WTC11 (cell line): ENCODE data around the gene EXD3.
"Not testable (repeated sequence)": the region's sequence is repeated elsewhere in the genome, so short reads cannot be mapped to it uniquely, and the experiment has no call there.

Experiments
- ARID4B ChIP-seq: sonication (generic); formaldehyde crosslinking; IDR thresholded peaks from 2 replicates; pipeline ENCODE4 v1.8.0; 2023; ENCODE audit warnings: missing genetic modification reagents, mild to moderate bottlenecking, borderline replicate concordance
- CTCF ChIP-seq: fragments of 200-600 bp; IDR thresholded peaks from 2 replicates; pipeline ENCODE4 v1.8.0; 2022; ENCODE audit warnings: antibody characterized with exemption
- E2F4 ChIP-seq: sonication (generic); formaldehyde crosslinking; IDR thresholded peaks from 2 replicates; pipeline ENCODE4 v1.8.1; 2022; ENCODE audit warnings: low read depth, mild to moderate bottlenecking, moderate library complexity, missing genetic modification reagents, borderline replicate concordance
- ELF4 ChIP-seq: sonication (generic); formaldehyde crosslinking; IDR thresholded peaks from 2 replicates; pipeline ENCODE4 v1.8.1; 2022; ENCODE audit warnings: low read depth, mild to moderate bottlenecking, moderate library complexity, missing genetic modification reagents
- FOXP1 ChIP-seq: sonication (generic); formaldehyde crosslinking; IDR thresholded peaks from 2 replicates; pipeline ENCODE4 v1.8.0; 2022; ENCODE audit warnings: missing genetic modification reagents, mild to moderate bottlenecking, moderate library complexity, borderline replicate concordance
- HMGXB4 ChIP-seq: sonication (generic); formaldehyde crosslinking; IDR thresholded peaks from 2 replicates; pipeline ENCODE4 v1.8.1; 2023; ENCODE audit warnings: mild to moderate bottlenecking, moderate library complexity, missing genetic modification reagents
- MXD4 ChIP-seq: fragments of 250-450 bp; sonication (Bioruptor Pico); IDR thresholded peaks from 2 replicates; pipeline ENCODE4 v1.8.0; 2021; ENCODE audit warnings: mild to moderate bottlenecking, moderate library complexity, borderline replicate concordance
- SP1 ChIP-seq: sonication (generic); formaldehyde crosslinking; conservative IDR thresholded peaks from 2 replicates; pipeline ENCODE4 v1.8.1; 2022; ENCODE audit warnings: missing genetic modification reagents
- STAT6 ChIP-seq: sonication (generic); formaldehyde crosslinking; conservative IDR thresholded peaks from 2 replicates; pipeline ENCODE4 v1.8.1; 2023; ENCODE audit warnings: mild to moderate bottlenecking, low read depth, missing genetic modification reagents, moderate library complexity
- TCF7 ChIP-seq: sonication (generic); formaldehyde crosslinking; IDR thresholded peaks from 2 replicates; pipeline ENCODE4 v1.8.0; 2022; ENCODE audit warnings: mild to moderate bottlenecking, low read depth, missing genetic modification reagents, moderate library complexity
- USF2 ChIP-seq: sonication (generic); formaldehyde crosslinking; IDR thresholded peaks from 2 replicates; pipeline ENCODE4 v1.8.1; 2023; ENCODE audit warnings: mild to moderate bottlenecking, missing genetic modification reagents, moderate library complexity
- ZNF138 ChIP-seq: sonication (generic); formaldehyde crosslinking; conservative IDR thresholded peaks from 2 replicates; pipeline ENCODE4 v1.8.1; 2022; ENCODE audit warnings: mild to moderate bottlenecking, moderate library complexity, missing genetic modification reagents
- ZNF232 ChIP-seq: sonication (generic); formaldehyde crosslinking; IDR thresholded peaks from 2 replicates; pipeline ENCODE4 v1.8.0; 2022; ENCODE audit warnings: mild to moderate bottlenecking, missing genetic modification reagents

- peak; percentile 49 for TF ChIP-seq CTCF
- not testable (repeated sequence) for TF ChIP-seq STAT6 (CRISPR knock-in tag); SP1; TCF7 (CRISPR knock-in tag); ARID4B (CRISPR knock-in tag); MXD4 (CRISPR knock-in tag); HMGXB4 (CRISPR knock-in tag); FOXP1 (CRISPR knock-in tag); USF2 (CRISPR knock-in tag); ZNF138 (CRISPR knock-in tag); E2F4 (CRISPR knock-in tag); ZNF232 (CRISPR knock-in tag); ELF4 (CRISPR knock-in tag)
Observed at GRCh38 chr9:137262173-137262908, 160.6 kb downstream of the EXD3 start.
